ENCODE results near the gene NSMF.

GRCh38 chr9:137462986-137463930 lies 4.1 kb upstream of the NSMF start:
- no peak for TF ChIP-seq CTCF (conservative IDR thresholded peaks at IDR 0.05)
- no peak for TF ChIP-seq EZH2 (IDR thresholded peaks at IDR 0.05; ENCODE audit: low read depth)
